ENCODE data around the gene CLMN. TPM values are rescaled to one million over a fixed set of nuclear protein-coding genes. Genes with fewer than 3 reads are reported as not detected.
A peak's percentile ranks its signal among the peaks of the same experiment; 100 is the strongest.

CLMN gene
- total RNA-seq, 1 donor from 2014 or later = 9.6 TPM

DNA sequence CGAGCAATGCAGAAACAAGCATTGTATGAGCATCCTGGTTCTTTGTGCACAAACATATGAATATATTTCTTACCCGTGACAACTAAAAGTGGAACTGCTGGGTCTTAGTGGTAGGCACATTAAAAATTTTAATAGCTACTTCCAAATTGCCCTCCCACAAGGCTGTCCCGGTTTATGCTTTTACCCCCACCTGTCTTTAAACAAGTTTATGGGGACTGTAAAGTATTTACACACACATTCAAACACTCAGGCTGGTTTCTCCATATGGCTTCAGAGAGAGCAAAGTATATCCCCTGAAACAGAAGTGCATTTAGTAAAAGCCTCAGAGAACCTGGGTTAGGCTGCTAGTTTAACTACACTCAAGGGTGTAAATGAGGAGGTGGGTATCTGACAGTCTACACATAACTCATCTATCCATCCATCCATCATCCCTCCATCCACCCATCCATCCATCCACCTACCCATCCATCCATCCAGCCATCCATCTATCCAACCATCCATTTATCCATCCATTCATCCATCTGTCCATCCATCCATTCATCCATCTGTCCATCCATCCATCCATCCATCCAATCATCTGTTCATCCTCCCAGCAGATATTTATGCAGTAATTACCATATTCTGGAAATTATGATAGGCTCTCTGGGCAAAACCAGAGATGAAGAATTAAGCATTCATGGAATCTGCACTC is 86.7 kb downstream of the CLMN start:
- H3K4me3 ChIP-seq (ENCODE audit: low read depth, low read length) = no peak overlapping the region
- TF ChIP-seq CTCF (conservative IDR thresholded peaks at IDR 0.05; ENCODE audit: low read depth, low read length) = no peak
- DNase-seq (ENCODE audit: low read depth) = no peak

- TF ChIP-seq CTCF (conservative IDR thresholded peaks at IDR 0.05; ENCODE audit: low read depth, low read length) = no peak
- no peak overlapping the region for H3K4me3 ChIP-seq (ENCODE audit: low read depth, low read length)
- DNase-seq (ENCODE audit: low read depth) = no peak
Measured at GRCh38 chr14:95231966-95232633, 87.6 kb downstream of the CLMN start.

DNA sequence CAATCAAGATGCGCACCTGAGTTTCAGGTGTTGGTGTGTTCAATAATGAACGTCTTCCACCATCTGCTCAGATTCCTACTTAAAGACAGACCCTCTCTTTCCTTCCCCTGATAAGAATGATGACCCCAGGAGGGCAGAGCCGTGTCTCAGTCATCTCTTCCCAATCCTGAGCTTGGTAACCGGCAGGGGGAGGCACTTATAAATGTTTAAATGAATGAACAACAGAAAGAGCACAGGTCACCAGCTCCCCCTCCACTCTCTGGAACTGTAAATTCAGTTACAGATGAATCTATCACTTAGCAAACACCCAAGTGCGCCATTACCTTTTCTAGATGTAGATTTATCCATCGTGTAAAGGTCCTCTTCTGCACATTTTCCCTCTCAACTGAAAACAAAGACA is 90.0 kb downstream of the CLMN start:
- DNase-seq (ENCODE audit: low read depth) = no peak
- H3K4me3 ChIP-seq (ENCODE audit: low read depth, low read length) = no peak overlapping the region
- peak; percentile 29 for TF ChIP-seq CTCF (conservative IDR thresholded peaks at IDR 0.05; ENCODE audit: low read depth, low read length)

DNA sequence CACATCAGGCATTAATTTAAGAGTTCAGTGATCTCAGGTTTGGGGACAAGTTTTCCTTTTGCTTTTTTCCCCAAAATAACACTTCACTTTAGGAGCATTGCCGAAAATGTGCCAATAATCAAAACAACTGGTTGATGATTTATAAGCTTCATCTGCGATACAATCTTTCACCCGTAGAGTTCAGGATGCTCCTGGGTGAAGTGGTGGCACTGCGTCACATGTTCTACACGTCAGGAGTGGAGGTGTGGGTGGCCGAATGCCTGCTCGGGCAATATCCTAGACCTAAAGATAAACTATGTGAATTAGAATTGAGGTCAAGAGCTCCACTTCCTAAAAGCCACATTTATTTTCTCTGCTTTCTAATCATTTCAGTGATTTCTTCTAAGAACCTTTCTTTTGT is 91.5 kb downstream of the CLMN start:
- H3K4me3 ChIP-seq (ENCODE audit: low read depth, low read length) = no peak overlapping the region
- DNase-seq (ENCODE audit: low read depth) = no peak
- TF ChIP-seq CTCF (conservative IDR thresholded peaks at IDR 0.05; ENCODE audit: low read depth, low read length) = peak; percentile 27

DNA sequence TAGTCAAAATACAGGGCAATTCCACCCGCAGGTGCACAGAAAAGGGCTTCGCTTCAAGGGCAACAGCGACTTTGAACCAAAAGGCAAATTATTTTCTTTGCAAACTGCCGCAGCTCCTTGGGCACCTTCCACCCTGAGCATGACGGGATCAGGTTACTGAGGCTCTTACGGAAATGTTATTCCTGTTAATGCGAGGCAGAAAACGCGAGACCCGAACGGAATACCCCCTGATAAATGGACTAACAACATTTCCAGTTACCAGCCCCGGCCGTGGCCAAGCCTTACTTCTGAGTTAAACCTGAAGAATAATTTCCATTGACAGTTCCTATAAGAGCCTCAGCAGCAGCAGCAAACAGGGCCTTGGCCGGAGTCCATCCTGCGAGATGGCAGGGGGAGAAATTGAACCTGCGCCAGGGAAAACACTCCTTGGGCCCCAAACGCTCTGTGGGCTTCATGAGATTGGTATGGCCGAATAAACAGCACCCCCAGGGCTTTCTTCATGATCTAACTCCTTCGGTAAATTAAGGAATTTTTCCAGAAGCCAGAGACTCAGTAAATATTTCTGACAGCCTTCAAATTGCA is 92.3 kb downstream of the CLMN start:
- TF ChIP-seq CTCF (conservative IDR thresholded peaks at IDR 0.05; ENCODE audit: low read depth, low read length) = no peak
- H3K4me3 ChIP-seq (ENCODE audit: low read depth, low read length) = no peak overlapping the region
- DNase-seq (ENCODE audit: low read depth) = no peak

- no peak for DNase-seq (ENCODE audit: low read depth)
- TF ChIP-seq CTCF (conservative IDR thresholded peaks at IDR 0.05; ENCODE audit: low read depth, low read length) = no peak
- no peak overlapping the region for H3K4me3 ChIP-seq (ENCODE audit: low read depth, low read length)
Measured at GRCh38 chr14:95226801-95227200, 92.9 kb downstream of the CLMN start.
